Pancreas (tissue), 10 donors: ENCODE results near the gene AGPAT1. TPM values are rescaled to one million over a fixed set of nuclear protein-coding genes. Genes with fewer than 3 reads are reported as not detected.
A peak's percentile ranks its signal among the peaks of the same experiment; 100 is the strongest.

Experiments
- ATAC-seq, 4 donors: fragments of 200-7000 bp; cut with Tn5 transposase; one replicate each; pipeline versions ENCODE4 v1.8.0 to v1.9.1; 2020; ENCODE audit warnings: mild to moderate bottlenecking in 4 of 4, moderate library complexity in 4 of 4
- DNase-seq, 6 donors: peaks; one replicate each; pipeline ENCODE4 v3.0.0-alpha.2; 2020
- FAIRE-seq: peaks from 2 replicates; lab custom pipeline; 2012; peaks lifted over from hg19 to GRCh38; lab: Jason Lieb, UNC
- H3K27ac ChIP-seq, 4 donors: fragments of 200-600 bp; sonication (generic); 1 replicate in 3 of 4; 2 replicates in 1 of 4; pipeline versions ENCODE4 v1.5.0 to v1.8.0; 2020
- H3K27me3 ChIP-seq, 4 donors: fragments of 200-600 bp; one replicate each; pipeline ENCODE4 v1.8.0; 2021
- H3K36me3 ChIP-seq, 3 donors: fragments of 200-600 bp; sonication (generic) in 1 of 3; one replicate each; pipeline versions ENCODE4 v1.5.0 to v1.8.0; 2020 to 2021
- H3K4me1 ChIP-seq, 3 donors: fragments of 200-600 bp; one replicate each; pipeline ENCODE4 v1.8.0; 2021
- H3K4me3 ChIP-seq, 4 donors: fragments of 200-600 bp; sonication (generic) in 2 of 4; one replicate each; pipeline versions ENCODE4 v1.5.0 to v1.8.0; 2020 to 2021
- H3K9me3 ChIP-seq, 4 donors: fragments of 200-600 bp; one replicate each; pipeline ENCODE4 v1.8.0; 2021
- WGBS, 2 donors: extraction: QIAGEN DNeasy Blood & Tissue Kit; methylation state at CpG; one replicate each; pipeline ENCODE4 v1.1.7; 2013; 5-methylcytosine and 5-hydroxymethylcytosine counted together
- intact Hi-C, 3 donors: fragments of 100-400 bp; cut with DNase I; formaldehyde crosslinking; loops; one replicate each; pipeline versions ENCODE4 v1.11.1 to v1.14.2; 2022
- polyA plus RNA-seq, 2 donors: library from polyadenylated mRNA; stranded (reverse); fragments of 200-250 nt; gene quantifications; one replicate each; pipeline ENCODE4 v1.2.3, GENCODE V29; 2013
- total RNA-seq, 6 donors: library from RNA; stranded (reverse); fragmentation: NEBNext Ultra II Directional in 4 of 6; extraction: Animal tissue kit (Norgen Biotek cat#: 25700) in 4 of 6; gene quantifications; one replicate each; pipeline versions ENCODE4 v1.2.1 to v1.2.4, GENCODE V29; 2021 to 2023
- TF ChIP-seq, protein P1 (sequence below), 4 donors: fragments of 200-600 bp; sonication (generic) in 3 of 4; IDR thresholded peaks; one replicate each; pipeline versions ENCODE4 v1.5.0 to v1.8.0; 2021; ENCODE audit warnings: antibody characterized with exemption in 4 of 4
- donor health status: healthy with polysubstance abuse.
- donor health status: DM: no; HTN: no; CAD: no; lungs with moderate emphysema.
- donor health status: DM: no; HTN: no; CAD: no.
- donor health status: control.
- donor health status: control.
- donor health status: Bipolar disorder and iron deficiency.
- donor health status: DM: yes; HTN: yes; CAD: no.
- donor health status: DM: no; HTN: no; CAD: no.
- donor health status: DM: no; HTN: no; CAD: no.
- donor health status: DM: yes; HTN: yes; CAD: no.

Gene AGPAT1
- total and polyA plus RNA-seq, 8 donors, result 10.1 to 28.1 (median 18.1) TPM

DNA sequence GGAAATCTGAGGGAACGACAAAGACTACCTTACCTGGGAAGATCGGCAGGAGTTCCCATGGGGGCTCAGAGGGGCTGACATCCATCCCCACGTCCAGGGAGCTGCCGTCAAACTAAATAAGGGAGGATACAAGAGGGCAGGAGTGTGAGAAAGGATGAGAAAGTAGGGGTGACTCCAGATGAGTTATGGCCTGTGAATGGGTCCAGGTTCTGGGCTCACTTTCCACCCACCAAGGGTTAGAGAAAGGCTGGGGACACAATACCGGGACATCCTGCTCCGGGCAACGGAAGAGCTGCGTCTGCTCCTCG lies 48.5 kb downstream of the AGPAT1 start:
- Histone ChIP-seq H3K27me3 (no peaks in the 10 kb centered on the region), H3K4me1 (peaks cover 8 to 18% (median 15%) of the 10 kb centered on the region in 3 donors), H3K4me3 (peak overlapping the region; percentile 67 to 85 (median 76)), H3K36me3 (peaks cover 0 to 12% (median 11%) of the 10 kb centered on the region in 3 donors), H3K27ac (peak overlapping the region in 1 of 4 donors; percentile 73), H3K9me3 (no peaks in the 10 kb centered on the region)
- intact Hi-C loops, result no loop called here
- ATAC-seq, result no peak
- TF ChIP-seq, protein P1, sequence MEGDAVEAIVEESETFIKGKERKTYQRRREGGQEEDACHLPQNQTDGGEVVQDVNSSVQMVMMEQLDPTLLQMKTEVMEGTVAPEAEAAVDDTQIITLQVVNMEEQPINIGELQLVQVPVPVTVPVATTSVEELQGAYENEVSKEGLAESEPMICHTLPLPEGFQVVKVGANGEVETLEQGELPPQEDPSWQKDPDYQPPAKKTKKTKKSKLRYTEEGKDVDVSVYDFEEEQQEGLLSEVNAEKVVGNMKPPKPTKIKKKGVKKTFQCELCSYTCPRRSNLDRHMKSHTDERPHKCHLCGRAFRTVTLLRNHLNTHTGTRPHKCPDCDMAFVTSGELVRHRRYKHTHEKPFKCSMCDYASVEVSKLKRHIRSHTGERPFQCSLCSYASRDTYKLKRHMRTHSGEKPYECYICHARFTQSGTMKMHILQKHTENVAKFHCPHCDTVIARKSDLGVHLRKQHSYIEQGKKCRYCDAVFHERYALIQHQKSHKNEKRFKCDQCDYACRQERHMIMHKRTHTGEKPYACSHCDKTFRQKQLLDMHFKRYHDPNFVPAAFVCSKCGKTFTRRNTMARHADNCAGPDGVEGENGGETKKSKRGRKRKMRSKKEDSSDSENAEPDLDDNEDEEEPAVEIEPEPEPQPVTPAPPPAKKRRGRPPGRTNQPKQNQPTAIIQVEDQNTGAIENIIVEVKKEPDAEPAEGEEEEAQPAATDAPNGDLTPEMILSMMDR (IDR thresholded peaks at IDR 0.05), result no peak
- DNase-seq, result no peak
- WGBS, 2 donors, result 2 to 3% methylated on average over 9 of the region's 9 CpGs
- FAIRE-seq, result no peak

DNA sequence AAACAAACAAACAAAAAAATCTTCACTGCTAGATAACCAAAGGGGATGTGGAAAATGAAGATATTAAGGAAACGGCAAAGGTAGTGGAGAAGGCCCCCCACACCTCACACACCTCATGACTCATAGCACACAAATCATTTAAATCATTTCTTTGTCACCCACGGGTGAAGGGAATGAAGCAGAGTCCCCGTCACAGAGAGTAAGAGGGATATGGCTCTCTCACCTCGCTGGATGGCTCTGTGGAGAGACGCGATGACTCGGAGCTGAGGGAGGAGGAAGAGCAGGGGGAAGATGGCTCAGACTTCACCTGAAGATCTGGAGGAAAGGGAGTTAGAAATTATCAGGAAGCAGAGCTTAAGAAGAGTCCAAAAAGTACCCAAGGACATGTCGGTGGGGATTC lies 49.0 kb downstream of the AGPAT1 start:
- Histone ChIP-seq H3K27ac (no peak overlapping the region), H3K4me1 (peaks cover 8 to 18% (median 15%) of the 10 kb centered on the region in 3 donors), H3K36me3 (peaks cover 0 to 12% (median 11%) of the 10 kb centered on the region in 3 donors), H3K27me3 (no peaks in the 10 kb centered on the region), H3K4me3 (peak overlapping the region; percentile 67 to 85 (median 76)), H3K9me3 (no peaks in the 10 kb centered on the region)
- intact Hi-C loops, result no loop called here
- WGBS, 2 donors, result 48 to 49% methylated on average over 8 of the region's 8 CpGs
- ATAC-seq (no peak), DNase-seq (no peak), FAIRE-seq (no peak)
- TF ChIP-seq, protein P1 (IDR thresholded peaks at IDR 0.05), result no peak

DNA sequence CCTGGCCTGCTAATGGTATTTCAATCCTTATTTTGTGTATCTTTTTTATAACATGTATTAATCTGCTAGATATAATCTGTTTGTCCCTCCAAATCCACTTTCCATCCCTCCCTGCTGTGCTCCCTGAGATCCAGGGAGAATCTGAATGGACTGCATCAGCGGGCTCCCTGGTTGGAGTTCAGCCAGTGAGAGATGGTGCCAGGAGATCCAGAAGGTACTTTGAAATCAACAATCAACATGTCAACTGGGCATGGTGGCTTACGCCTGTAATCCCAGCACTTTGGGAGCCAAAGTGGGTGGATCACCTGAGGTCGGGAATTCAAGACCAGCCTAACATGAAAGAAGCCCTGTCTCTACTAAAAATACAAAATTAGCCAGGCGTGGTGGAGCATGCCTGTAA lies 52.2 kb downstream of the AGPAT1 start:
- intact Hi-C loops, result no loop called here
- Histone ChIP-seq H3K4me3 (no peak overlapping the region), H3K27ac (no peak overlapping the region), H3K4me1 (peaks cover 3 to 16% (median 9%) of the 10 kb centered on the region in 3 donors), H3K9me3 (no peaks in the 10 kb centered on the region), H3K27me3 (no peaks in the 10 kb centered on the region), H3K36me3 (peaks cover 0 to 29% (median 29%) of the 10 kb centered on the region in 3 donors)
- 76 to 80% methylated on average over 4 of the region's 4 CpGs for WGBS, 2 donors
- TF ChIP-seq, protein P1 (IDR thresholded peaks at IDR 0.05), result no peak
- DNase-seq (no peak), ATAC-seq (no peak), FAIRE-seq (no peak)

DNA sequence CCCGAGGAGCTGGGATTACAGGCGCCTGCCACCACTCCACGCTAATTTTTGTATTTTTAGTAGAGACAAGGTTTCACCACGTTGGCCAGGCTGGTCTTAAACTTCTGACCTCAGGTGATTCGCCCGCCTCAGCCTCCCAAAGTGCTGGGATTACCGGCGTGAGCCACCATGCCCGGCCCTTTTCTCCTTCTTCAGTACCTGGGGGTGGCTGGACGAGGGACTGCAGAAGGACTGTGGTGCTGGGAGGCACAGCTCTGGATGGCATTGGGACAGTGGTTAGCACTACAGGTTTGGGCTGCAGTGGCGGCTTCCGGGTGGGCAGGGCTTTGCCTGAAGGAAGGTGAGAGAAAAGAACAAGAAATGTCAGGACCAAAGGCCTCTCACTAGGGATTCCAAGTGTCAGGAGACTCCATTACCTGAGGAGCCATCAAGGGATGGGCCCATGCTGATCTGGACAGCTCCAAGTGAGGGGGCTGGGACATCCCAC lies 55.3 kb downstream of the AGPAT1 start:
- peaks cover 0 to 6% (median 0%) of the 10 kb centered on the region in 3 donors for H3K4me1 ChIP-seq
- H3K27me3 ChIP-seq, result no peaks in the 10 kb centered on the region
- peaks cover 0 to 58% (median 28%) of the 10 kb centered on the region in 3 donors for H3K36me3 ChIP-seq
- intact Hi-C loops, result no loop called here
- ATAC-seq, result no peak
- TF ChIP-seq, protein P1 (IDR thresholded peaks at IDR 0.05), result no peak
- no peak for FAIRE-seq
- no peaks in the 10 kb centered on the region for H3K9me3 ChIP-seq
- H3K27ac ChIP-seq, result no peak overlapping the region
- no peak overlapping the region for H3K4me3 ChIP-seq
- 89 to 93% methylated on average over 10 to 12 of the region's 12 CpGs for WGBS, 2 donors
- peak in 1 of 6 donors; percentile 44 for DNase-seq
